GM18870 (cell line): Measurements from ENCODE around the gene ZC3H12C.
"Not testable (repeated sequence)": the region's sequence is repeated elsewhere in the genome, so short reads cannot be mapped to it uniquely, and the experiment has no call there.

Source experiments
- ATAC-seq: cut with Tn5 transposase; IDR thresholded peaks from one replicate; pipeline ENCODE4 v1.9.1; 2021; ENCODE audit warnings: moderate library complexity; ENCODE audit not compliant: unreplicated experiment

Gene ZC3H12C

DNA sequence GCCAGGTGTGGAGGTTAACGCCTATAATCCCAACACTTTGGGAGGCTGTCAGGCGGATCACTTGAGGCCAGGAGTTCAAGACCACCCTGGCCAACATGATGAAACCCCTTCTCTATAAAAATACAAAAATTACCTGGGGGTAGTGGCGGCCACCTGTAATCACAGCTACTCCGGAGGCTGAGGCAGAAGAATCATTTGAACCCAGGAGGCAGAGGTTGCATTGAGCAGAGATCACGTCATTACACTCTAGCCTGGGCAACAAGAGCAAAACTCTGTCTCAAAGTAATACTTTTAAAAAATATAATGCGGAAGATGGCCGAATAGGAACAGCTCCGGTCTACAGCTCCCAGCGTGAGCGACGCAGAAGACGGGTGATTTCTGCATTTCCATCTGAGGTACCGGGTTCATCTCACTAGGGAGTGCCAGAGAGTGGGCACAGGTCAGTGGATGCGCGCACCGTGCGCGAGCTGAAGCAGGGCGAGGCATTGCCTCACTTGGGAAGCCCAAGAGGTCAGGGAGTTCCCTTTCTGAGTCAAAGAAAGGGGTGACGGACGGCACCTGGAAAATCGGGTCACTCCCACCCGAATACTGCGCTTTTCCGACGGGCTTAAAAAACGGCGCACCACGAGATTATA is 115.6 kb downstream of the ZC3H12C start:
- not testable (repeated sequence) for ATAC-seq

DNA sequence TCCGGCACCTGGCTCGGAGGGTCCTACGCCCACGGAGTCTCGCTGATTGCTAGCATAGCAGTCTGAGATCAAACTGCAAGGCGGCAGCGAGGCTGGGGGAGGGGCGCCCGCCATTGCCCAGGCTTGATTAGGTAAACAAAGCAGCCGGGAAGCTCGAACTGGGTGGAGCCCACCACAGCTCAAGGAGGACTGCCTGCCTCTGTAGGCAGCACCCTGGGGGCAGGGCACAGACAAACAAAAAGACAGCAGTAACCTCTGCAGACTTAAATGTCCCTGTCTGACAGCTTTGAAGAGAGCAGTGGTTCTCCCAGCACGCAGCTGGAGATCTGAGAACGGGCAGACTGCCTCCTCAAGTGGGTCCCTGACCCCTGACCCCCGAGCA is 116.1 kb downstream of the ZC3H12C start:
- ATAC-seq: not testable (repeated sequence)

- no peak for ATAC-seq
Measured at GRCh38 chr11:110217223-110217877, 124.2 kb downstream of the ZC3H12C start.

- ATAC-seq: no peak
Measured at GRCh38 chr11:110217936-110218335, 124.7 kb downstream of the ZC3H12C start.

GRCh38 chr11:110219006-110219785 is 126.0 kb downstream of the ZC3H12C start:
- no peak for ATAC-seq
